Skeletal muscle satellite cell (primary cell): ENCODE results near the gene GPX7.

ENCODE experiments used
- H3K27me3 ChIP-seq: 2 replicates; pipeline ENCODE4 v1.7.0; 2013; ENCODE audit warnings: low read length; ENCODE audit not compliant: control insufficient read depth, insufficient read depth
- H3K36me3 ChIP-seq: 2 replicates; pipeline ENCODE4 v1.7.0; 2013; ENCODE audit warnings: mild to moderate bottlenecking, control low read depth, low read length; ENCODE audit not compliant: insufficient read depth
- H3K4me1 ChIP-seq: 2 replicates; pipeline ENCODE4 v1.7.0; 2013; ENCODE audit warnings: low read length; ENCODE audit not compliant: control insufficient read depth, insufficient read depth
- H3K4me2 ChIP-seq: 2 replicates; pipeline ENCODE4 v1.7.0; 2013; ENCODE audit warnings: mild to moderate bottlenecking, low read length
- H3K4me3 ChIP-seq: 2 replicates; pipeline ENCODE4 v1.7.0; 2013; ENCODE audit warnings: low read length
- H3K9ac ChIP-seq: 2 replicates; pipeline ENCODE4 v1.7.0; 2013; ENCODE audit warnings: mild to moderate bottlenecking, low read depth, low read length, moderate library complexity
- H3K9me3 ChIP-seq: replicated peaks from 2 replicates; pipeline ENCODE4 v1.7.0; 2013; ENCODE audit warnings: mild to moderate bottlenecking, control low read depth, low read length

The GPX7 gene

DNA sequence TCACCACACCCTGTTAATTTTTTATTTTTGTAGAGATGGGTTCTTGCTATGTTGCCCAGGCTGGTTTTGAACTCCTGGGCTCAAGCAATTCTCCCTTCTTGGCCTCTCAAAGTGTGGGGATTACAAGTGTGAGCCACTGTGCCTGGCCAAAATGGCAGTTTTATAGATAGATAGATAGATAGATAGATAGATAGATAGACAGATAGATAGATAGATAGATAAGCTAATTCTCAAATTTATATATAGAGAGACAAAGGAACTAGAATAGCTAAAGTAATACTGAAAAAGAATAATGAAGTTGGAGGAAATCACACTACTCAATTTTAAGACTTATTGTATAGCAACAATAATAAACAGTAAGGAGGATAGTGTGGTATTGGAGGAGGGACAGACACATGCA is 51.9 kb downstream of the GPX7 start:
- Histone ChIP-seq H3K27me3 (peaks cover 4% of the 10 kb centered on the region), H3K36me3 (no peaks in the 10 kb centered on the region), H3K4me1 (no peaks in the 10 kb centered on the region), H3K4me3 (no peak overlapping the region), H3K9me3 (no peaks in the 10 kb centered on the region), H3K4me2 (no peak overlapping the region), H3K9ac (no peak overlapping the region)

DNA sequence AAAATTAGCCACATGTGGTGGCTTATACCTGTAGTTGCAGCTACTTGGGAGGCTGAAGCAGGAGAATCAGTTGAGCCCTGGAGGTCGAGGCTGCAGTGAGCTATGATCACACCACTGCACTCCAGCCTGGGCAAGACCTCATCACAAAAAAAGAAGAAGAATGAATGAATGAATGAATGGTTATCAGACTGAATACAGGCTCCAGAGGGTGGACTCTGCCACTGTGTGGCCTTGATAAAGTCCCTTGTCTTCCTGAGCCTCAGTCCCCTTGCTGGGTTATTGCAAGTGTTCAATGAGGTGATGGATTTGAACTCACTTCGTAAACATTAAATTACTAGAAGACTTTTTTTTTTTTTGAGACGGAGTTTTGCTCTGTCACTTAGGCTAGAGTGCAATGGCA is 55.5 kb downstream of the GPX7 start:
- no peak overlapping the region for H3K9ac ChIP-seq

More for the DNA sequence above, 55.5 kb downstream of the GPX7 start:
- Histone ChIP-seq H3K9me3 (no peaks in the 10 kb centered on the region), H3K4me3 (no peak overlapping the region), H3K27me3 (peaks cover 13% of the 10 kb centered on the region), H3K4me1 (peaks cover 2% of the 10 kb centered on the region), H3K36me3 (no peaks in the 10 kb centered on the region), H3K4me2 (no peak overlapping the region)
